ENCODE data around the gene ACTG1. TPM values are rescaled to one million over a fixed set of nuclear protein-coding genes. Genes with fewer than 3 reads are reported as not detected.

ACTG1 gene
- total RNA-seq, 2 experiments from 2014 or later, result 4,611 to 5,328 TPM

- no peaks in the 10 kb centered on the region for H3K36me3 Mint-ChIP-seq (ENCODE audit: low read depth)
- peaks cover 8% of the 10 kb centered on the region for H3K27me3 Mint-ChIP-seq
- H3K27ac Mint-ChIP-seq, result no peak overlapping the region
- H3K9me3 Mint-ChIP-seq, result no peaks in the 10 kb centered on the region
- no peak overlapping the region for H3K4me3 Mint-ChIP-seq
- DNase-seq, result no peak
- H3K4me1 Mint-ChIP-seq, result no peaks in the 10 kb centered on the region
- POLR2A ChIA-PET, result no interaction called here
- CTCF ChIA-PET, result no interaction called here
Measured at GRCh38 chr17:81524039-81524864, 11.7 kb upstream of the ACTG1 start.

- no peaks in the 10 kb centered on the region for H3K9me3 Mint-ChIP-seq
- H3K27me3 Mint-ChIP-seq, result peaks cover 8% of the 10 kb centered on the region
- CTCF ChIA-PET, result no interaction called here
- no peak for DNase-seq
- POLR2A ChIA-PET, result no interaction called here
- no peak overlapping the region for H3K27ac Mint-ChIP-seq
- no peak overlapping the region for H3K4me3 Mint-ChIP-seq
- no peaks in the 10 kb centered on the region for H3K4me1 Mint-ChIP-seq
- no peaks in the 10 kb centered on the region for H3K36me3 Mint-ChIP-seq (ENCODE audit: low read depth)
Measured at GRCh38 chr17:81523402-81524038, 10.9 kb upstream of the ACTG1 start.

GRCh38 chr17:81522491-81523401 is 10.1 kb upstream of the ACTG1 start:
- no peak overlapping the region for H3K4me3 Mint-ChIP-seq
- peak overlapping the region; percentile 50 for H3K27ac Mint-ChIP-seq
- peaks cover 8% of the 10 kb centered on the region for H3K27me3 Mint-ChIP-seq
- CTCF ChIA-PET, result interaction anchor here (0.6 to 1.2 kb wide), 2 partner anchors 17 to 30 kb away, joined by 3 read pairs; partner anchors contain the start of gene FAAP100
- H3K4me1 Mint-ChIP-seq, result peaks cover 6% of the 10 kb centered on the region
- POLR2A ChIA-PET, result no interaction called here
- H3K36me3 Mint-ChIP-seq (ENCODE audit: low read depth), result peaks cover 3% of the 10 kb centered on the region
- DNase-seq, result no peak
- H3K9me3 Mint-ChIP-seq, result no peaks in the 10 kb centered on the region

- no peak for DNase-seq
- Mint-ChIP-seq H3K36me3 (ENCODE audit: low read depth) (peaks cover 3% of the 10 kb centered on the region), H3K4me3 (peak overlapping the region; percentile 5), H3K27ac (no peak overlapping the region), H3K27me3 (peaks cover 8% of the 10 kb centered on the region), H3K9me3 (no peaks in the 10 kb centered on the region), H3K4me1 (peaks cover 22% of the 10 kb centered on the region)
- ChIA-PET CTCF (interaction anchor here (0.6 kb wide), 3 partner anchors 139 to 1330 kb away, joined by 4 to 5 read pairs (median 4); no protein-coding TSS in a partner anchor), POLR2A (no interaction called here)
Measured at GRCh38 chr17:81520021-81520901, 7.7 kb upstream of the ACTG1 start.

GRCh38 chr17:81519284-81520020 is 6.9 kb upstream of the ACTG1 start:
- Mint-ChIP-seq H3K9me3 (no peaks in the 10 kb centered on the region), H3K4me3 (peak overlapping the region; percentile 5), H3K27ac (no peak overlapping the region), H3K27me3 (peaks cover 8% of the 10 kb centered on the region), H3K4me1 (peaks cover 22% of the 10 kb centered on the region), H3K36me3 (ENCODE audit: low read depth) (peaks cover 3% of the 10 kb centered on the region)
- ChIA-PET POLR2A (interaction anchor here (0.6 to 1.4 kb wide), 2 partner anchors 11 to 138 kb away, joined by 3 read pairs; no protein-coding TSS in a partner anchor), CTCF (interaction anchor here (0.7 to 1.4 kb wide), 4 partner anchors 33 to 350 kb away, joined by 3 to 5 read pairs (median 4); partner anchors contain the start of genes FAAP100 and SLC38A10)
- peak; percentile 58 for DNase-seq

GRCh38 chr17:81518785-81519283 is 6.2 kb upstream of the ACTG1 start:
- no peak for DNase-seq
- Mint-ChIP-seq H3K4me3 (peak overlapping the region; percentile 42), H3K4me1 (peaks cover 22% of the 10 kb centered on the region), H3K36me3 (ENCODE audit: low read depth) (peaks cover 3% of the 10 kb centered on the region), H3K27me3 (peaks cover 8% of the 10 kb centered on the region), H3K9me3 (no peaks in the 10 kb centered on the region), H3K27ac (no peak overlapping the region)
- CTCF ChIA-PET, result interaction anchor here (0.5 to 1.7 kb wide), 7 partner anchors 11 to 351 kb away, joined by 3 to 6 read pairs (median 4); partner anchors contain the start of genes FAAP100 and SLC38A10
- POLR2A ChIA-PET, result interaction anchor here (0.6 to 1.4 kb wide), 2 partner anchors 10 to 139 kb away, joined by 3 read pairs; no protein-coding TSS in a partner anchor

- H3K36me3 Mint-ChIP-seq (ENCODE audit: low read depth), result peaks cover 5% of the 10 kb centered on the region
- peak overlapping the region; percentile 21 for H3K27ac Mint-ChIP-seq
- DNase-seq, result no peak
- H3K4me3 Mint-ChIP-seq, result peak overlapping the region; percentile 42
- H3K4me1 Mint-ChIP-seq, result peaks cover 22% of the 10 kb centered on the region
- H3K9me3 Mint-ChIP-seq, result no peaks in the 10 kb centered on the region
- H3K27me3 Mint-ChIP-seq, result peaks cover 8% of the 10 kb centered on the region
- ChIA-PET CTCF (interaction anchor here (0.5 to 1.7 kb wide), 6 partner anchors 11 to 351 kb away, joined by 3 to 6 read pairs (median 4); partner anchors contain the start of gene FAAP100), POLR2A (interaction anchor here (1.4 kb wide), 1 partner anchor 9 kb away, joined by 3 read pairs; no protein-coding TSS in a partner anchor)
Measured at GRCh38 chr17:81518113-81518784, 5.7 kb upstream of the ACTG1 start.

- Mint-ChIP-seq H3K4me1 (peaks cover 22% of the 10 kb centered on the region), H3K9me3 (no peaks in the 10 kb centered on the region), H3K27me3 (peaks cover 8% of the 10 kb centered on the region), H3K27ac (peak overlapping the region; percentile 21), H3K4me3 (peak overlapping the region; percentile 42), H3K36me3 (ENCODE audit: low read depth) (peaks cover 6% of the 10 kb centered on the region)
- CTCF ChIA-PET, result interaction anchor here (1.7 kb wide), 1 partner anchor 33 kb away, joined by 6 read pairs; no protein-coding TSS in a partner anchor
- POLR2A ChIA-PET, result no interaction called here
- DNase-seq, result no peak
Measured at GRCh38 chr17:81517339-81518112, 4.9 kb upstream of the ACTG1 start.

- H3K27me3 Mint-ChIP-seq, result peaks cover 4% of the 10 kb centered on the region
- H3K4me3 Mint-ChIP-seq, result no peak overlapping the region
- ChIA-PET CTCF (interaction anchor here (1.7 kb wide), 1 partner anchor 32 kb away, joined by 6 read pairs; no protein-coding TSS in a partner anchor), POLR2A (no interaction called here)
- no peaks in the 10 kb centered on the region for H3K9me3 Mint-ChIP-seq
- peaks cover 22% of the 10 kb centered on the region for H3K4me1 Mint-ChIP-seq
- DNase-seq, result no peak
- peaks cover 9% of the 10 kb centered on the region for H3K36me3 Mint-ChIP-seq (ENCODE audit: low read depth)
- no peak overlapping the region for H3K27ac Mint-ChIP-seq
Measured at GRCh38 chr17:81517009-81517338, 4.4 kb upstream of the ACTG1 start.

- H3K27ac Mint-ChIP-seq, result peak overlapping the region; percentile 66
- H3K4me1 Mint-ChIP-seq, result peaks cover 22% of the 10 kb centered on the region
- ChIA-PET CTCF (no interaction called here), POLR2A (interaction anchor here (0.5 kb wide), 1 partner anchor 31 kb away, joined by 3 read pairs; no protein-coding TSS in a partner anchor)
- peaks cover 15% of the 10 kb centered on the region for H3K36me3 Mint-ChIP-seq (ENCODE audit: low read depth)
- H3K4me3 Mint-ChIP-seq, result peak overlapping the region; percentile 88
- peaks cover under 1% of the 10 kb centered on the region for H3K27me3 Mint-ChIP-seq
- H3K9me3 Mint-ChIP-seq, result no peaks in the 10 kb centered on the region
- DNase-seq, result no peak
Measured at GRCh38 chr17:81516439-81516838, 3.8 kb upstream of the ACTG1 start.

Data from activated CD4-positive, alpha-beta T cell treated with anti-CD3 and anti-CD28 coated beads, Interleukin-2, amount 10 ng/mL, durations not matched to agents 7 days and 5 days (primary cell).